Hepatocyte (in vitro differentiated cells): Measurements from ENCODE around the gene FAM240A.

Experiments
- CTCF ChIP-seq: fragments of 200-600 bp; sonication (generic); IDR thresholded peaks from 2 replicates; pipeline ENCODE4 v1.5.1; 2016; ENCODE audit warnings: antibody characterized with exemption, mild to moderate bottlenecking; ENCODE audit not compliant: poor library complexity
- EZH2phosphoT487 ChIP-seq: fragments of 200-600 bp; sonication (generic); IDR thresholded peaks from one replicate; pipeline ENCODE4 v1.6.1; 2018; ENCODE audit warnings: antibody characterized with exemption, mild to moderate bottlenecking, low read depth, moderate library complexity; ENCODE audit not compliant: unreplicated experiment, severe bottlenecking

- TF ChIP-seq CTCF (no peak), EZH2phosphoT487 (no peak)
These were observed 55.3 kb downstream of the FAM240A start for GRCh38 chr3:46667657-46668056.
